IPS-NIHi11 (cell line): ENCODE data around the gene AFTPH.

ENCODE experiments used
- DNase-seq: peaks from one replicate; pipeline ENCODE4 v3.0.0; 2012; ENCODE audit warnings: mixed read lengths, low spot score

The AFTPH gene

DNA sequence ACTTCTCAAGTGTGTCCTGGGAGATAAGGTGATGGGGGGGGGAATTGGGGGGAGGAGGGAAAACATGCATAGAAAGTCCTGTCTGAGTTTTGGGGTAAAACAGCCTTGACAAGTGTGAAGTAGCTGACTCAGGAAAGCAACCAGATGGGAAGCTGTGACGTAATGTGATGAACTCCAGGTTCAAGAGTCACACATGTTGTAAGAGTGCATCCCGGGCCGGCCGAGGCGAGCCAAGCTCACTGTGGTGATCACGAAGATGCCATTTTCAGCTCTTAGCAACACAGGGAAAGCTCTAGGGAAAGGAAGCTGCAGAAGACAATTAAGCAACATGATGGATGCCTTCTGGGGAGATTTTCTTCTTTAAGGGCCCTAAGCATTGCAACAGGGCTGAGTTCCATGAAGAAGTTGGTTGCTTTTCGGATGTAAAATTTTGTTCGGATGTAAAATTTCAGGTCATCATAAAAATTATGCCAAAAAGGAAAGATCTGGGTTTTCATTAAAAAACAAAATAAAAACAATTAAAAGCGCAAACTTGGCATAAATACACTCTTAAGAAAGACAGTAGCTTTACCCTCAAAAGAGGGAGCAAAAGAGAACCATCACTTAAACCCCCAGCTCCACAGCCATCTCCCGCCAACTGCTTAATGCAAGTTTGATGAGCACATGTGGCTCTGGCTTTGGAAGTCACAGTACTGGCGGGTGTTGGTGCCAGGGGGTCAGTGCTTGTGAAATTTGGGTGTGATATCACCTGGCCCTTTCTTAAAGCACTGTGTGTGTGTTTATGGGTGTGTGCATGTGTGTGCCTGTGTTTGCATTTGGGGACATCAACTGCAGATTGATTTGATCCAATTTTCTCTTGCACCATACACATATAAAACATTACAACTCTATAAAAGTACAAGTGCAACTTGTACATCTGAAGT, 110.5 kb downstream of the AFTPH start:
- DNase-seq: no peak

- DNase-seq: no peak
Measured at GRCh38 chr2:64635976-64636911, 112.1 kb downstream of the AFTPH start.

- no peak for DNase-seq
Measured at GRCh38 chr2:64637000-64637635, 113.0 kb downstream of the AFTPH start.

- DNase-seq: no peak
Measured at GRCh38 chr2:64637931-64638330, 113.8 kb downstream of the AFTPH start.

DNA sequence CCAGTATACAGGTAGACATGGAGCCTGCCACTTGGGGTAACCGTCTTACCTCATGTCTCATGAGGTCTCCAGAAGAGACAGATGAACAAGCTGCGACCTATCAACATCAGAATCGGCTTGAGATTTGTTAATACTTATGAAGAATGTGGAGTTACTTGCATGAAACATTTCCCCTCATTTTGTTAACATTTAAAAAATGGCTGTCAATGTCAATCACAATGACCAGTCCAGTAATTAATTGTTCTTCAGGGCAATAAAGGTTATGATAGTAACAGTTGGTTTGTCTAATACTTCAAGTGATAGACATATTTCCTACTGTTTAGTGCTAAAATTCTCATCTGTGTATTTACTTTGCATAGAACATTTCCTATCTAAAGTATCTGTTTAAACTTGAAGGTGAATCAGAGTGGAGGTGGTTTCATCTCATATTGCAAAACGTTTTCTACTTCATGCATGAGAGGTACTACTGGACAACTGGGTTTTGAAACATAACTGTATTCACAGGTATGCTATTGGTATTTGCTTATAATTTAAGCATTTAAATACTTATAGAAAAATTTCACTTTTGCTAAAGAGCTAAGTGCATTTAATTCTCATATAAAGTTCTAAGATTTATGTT, 114.5 kb downstream of the AFTPH start:
- DNase-seq: no peak

DNA sequence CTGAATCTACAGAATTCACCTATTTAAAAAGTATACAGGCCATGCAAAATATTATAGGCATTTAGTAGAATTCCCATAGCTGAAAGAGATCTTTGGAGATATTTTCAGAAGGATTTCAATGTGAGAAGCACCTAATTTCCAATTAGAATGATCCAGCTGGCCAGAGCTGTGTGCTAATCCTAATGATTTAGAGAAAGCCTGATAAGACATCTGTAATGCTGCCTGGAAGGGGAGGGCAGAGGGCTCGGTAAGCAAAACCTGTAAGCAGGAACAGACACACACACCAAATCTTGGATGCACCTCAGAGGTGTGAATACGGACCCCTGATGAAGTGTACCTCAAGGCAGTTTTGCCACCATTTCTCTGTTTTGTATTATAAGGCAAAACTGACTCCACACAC, 115.6 kb downstream of the AFTPH start:
- no peak for DNase-seq

DNA sequence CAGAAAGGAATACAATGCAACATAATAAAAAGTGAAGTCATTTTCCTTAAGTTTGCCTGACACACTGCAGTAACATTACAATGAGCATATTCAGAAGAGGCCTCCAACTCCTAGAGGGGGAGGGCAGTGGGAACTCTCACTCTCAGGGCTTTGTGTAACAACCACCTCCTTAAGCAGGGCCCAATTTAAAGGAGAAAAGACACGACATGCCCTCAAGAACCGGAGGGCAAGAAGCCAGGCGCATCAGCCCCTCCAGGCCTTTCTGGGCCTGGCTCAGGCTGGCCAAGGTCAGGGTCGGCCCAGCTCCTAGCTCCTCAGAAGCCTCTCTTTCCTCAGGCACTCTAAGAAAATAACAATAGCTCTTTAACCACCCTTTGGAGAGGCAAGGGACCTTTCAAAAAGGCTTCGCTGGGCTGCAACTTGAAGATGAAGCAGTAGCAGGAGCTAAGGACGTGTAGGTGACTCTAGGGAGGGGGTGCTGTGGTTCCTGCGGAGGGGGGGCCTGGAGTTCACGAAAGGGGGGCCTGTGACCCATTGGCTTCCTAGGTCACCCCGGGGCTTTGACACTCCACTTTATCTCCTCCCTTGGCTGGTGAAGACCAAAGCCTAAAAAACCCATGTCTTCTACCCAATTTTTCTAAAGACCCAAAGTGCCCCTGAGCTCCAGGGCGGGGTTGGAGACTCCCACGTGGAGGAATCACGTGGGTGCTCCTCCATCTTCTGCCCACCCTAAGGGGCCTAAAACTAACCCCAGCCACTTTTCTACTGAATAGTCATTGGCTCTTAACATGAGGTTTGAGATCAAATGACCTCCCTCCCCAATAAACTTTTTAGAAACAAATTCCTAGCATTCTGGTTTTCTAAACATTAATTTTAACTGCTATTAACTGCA, 116.3 kb downstream of the AFTPH start:
- DNase-seq: no peak

- no peak for DNase-seq
Measured at GRCh38 chr2:64641599-64641998, 117.5 kb downstream of the AFTPH start.
